ENCODE measurements around the gene PRODH.

DNA sequence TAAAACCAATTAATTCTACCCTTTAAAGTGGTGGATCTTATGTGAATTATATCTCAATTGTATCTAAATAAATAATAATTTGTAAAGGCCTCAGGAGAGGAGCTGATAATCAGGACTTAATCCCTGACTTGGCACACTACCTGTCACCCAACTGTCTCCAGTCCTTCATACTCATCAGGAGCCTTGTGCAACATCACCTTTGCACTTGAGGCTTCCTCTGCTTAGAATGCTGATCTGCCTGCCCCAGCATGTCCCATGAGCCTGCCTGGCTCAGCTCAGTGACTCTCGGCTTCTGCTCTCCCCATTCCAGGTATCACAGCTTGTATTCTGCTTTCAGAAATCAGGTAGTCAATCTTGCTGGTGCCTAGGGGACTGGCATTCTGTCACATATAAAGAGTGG lies 43.9 kb upstream of the PRODH start:
- TF ChIP-seq FOXK2 (IDR thresholded peaks at IDR 0.05), result no peak
- no peak for TF ChIP-seq SP1 (IDR thresholded peaks at IDR 0.05)
- TF ChIP-seq, protein P1, sequence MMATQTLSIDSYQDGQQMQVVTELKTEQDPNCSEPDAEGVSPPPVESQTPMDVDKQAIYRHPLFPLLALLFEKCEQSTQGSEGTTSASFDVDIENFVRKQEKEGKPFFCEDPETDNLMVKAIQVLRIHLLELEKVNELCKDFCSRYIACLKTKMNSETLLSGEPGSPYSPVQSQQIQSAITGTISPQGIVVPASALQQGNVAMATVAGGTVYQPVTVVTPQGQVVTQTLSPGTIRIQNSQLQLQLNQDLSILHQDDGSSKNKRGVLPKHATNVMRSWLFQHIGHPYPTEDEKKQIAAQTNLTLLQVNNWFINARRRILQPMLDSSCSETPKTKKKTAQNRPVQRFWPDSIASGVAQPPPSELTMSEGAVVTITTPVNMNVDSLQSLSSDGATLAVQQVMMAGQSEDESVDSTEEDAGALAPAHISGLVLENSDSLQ (IDR thresholded peaks at IDR 0.05), result no peak
- TF ChIP-seq LEF1 (IDR thresholded peaks at IDR 0.05; ENCODE audit: borderline replicate concordance), result no peak
- TF ChIP-seq BHLHE40 (IDR thresholded peaks at IDR 0.05; ENCODE audit: borderline replicate concordance), result no peak
- no peak for TF ChIP-seq SUZ12 (IDR thresholded peaks at IDR 0.05)
- no peak for TF ChIP-seq NFRKB (IDR thresholded peaks at IDR 0.05)
- no peak for TF ChIP-seq HDGF (IDR thresholded peaks at IDR 0.05; ENCODE audit: borderline replicate concordance)
- TF ChIP-seq FOXA1 (IDR thresholded peaks at IDR 0.05), result no peak
- no peak for TF ChIP-seq ELF4 (IDR thresholded peaks at IDR 0.05)
- no peak for TF ChIP-seq ARNT (IDR thresholded peaks at IDR 0.05)
- no peak for TF ChIP-seq FOXM1 (IDR thresholded peaks at IDR 0.05; ENCODE audit: borderline replicate concordance)
- TF ChIP-seq ZNF384 (IDR thresholded peaks at IDR 0.05), result no peak

Data from HEK293T (cell line).